IMR-90 (cell line): ENCODE data around the gene PCDHB10. TPM values are rescaled to one million over a fixed set of nuclear protein-coding genes. Genes with fewer than 3 reads are reported as not detected.
A peak's percentile ranks its signal among the peaks of the same experiment; 100 is the strongest.

Source experiments
- ATAC-seq: fragments of 200-7000 bp; cut with Tn5 transposase; 2 replicates; pipeline ENCODE4 v1.9.1; 2020; ENCODE audit warnings: low read depth, mild to moderate bottlenecking, moderate library complexity
- BruUV-seq: library from RNA; stranded (reverse); fragments of 400-500 nt; replicated peaks from 2 replicates; lab custom pipeline; 2021; lab: Mats Ljungman, UMichigan
- CTCF ChIA-PET: fragments of 300-600 bp; formaldehyde crosslinking; extraction: SDS; loops from one replicate; lab custom pipeline; 2021; ENCODE audit warnings: antibody characterized with exemption; lab: Yijun Ruan, JAX
- POLR2A ChIA-PET: fragments of 300-600 bp; sonication (Branson Sonifier 250); formaldehyde crosslinking; loops from one replicate; lab custom pipeline; 2022; ENCODE audit warnings: antibody characterized with exemption; ENCODE audit not compliant: unreplicated experiment; lab: Charles Lee
- DNase-seq: peaks from one replicate; pipeline ENCODE4 v3.0.0; 2013
- H2AFZ ChIP-seq: replicated peaks from 2 replicates; pipeline ENCODE3; 2013; ENCODE audit warnings: low read length, mild to moderate bottlenecking; ENCODE audit not compliant: poor library complexity
- H2AK5ac ChIP-seq: 2 replicates; pipeline ENCODE4 v1.6.1; 2013; ENCODE audit warnings: low read depth, low read length, inconsistent platforms
- H2AK9ac ChIP-seq: replicated peaks from 2 replicates; pipeline ENCODE3; 2013; ENCODE audit warnings: mild to moderate bottlenecking, low read depth, low read length, moderate library complexity; ENCODE audit not compliant: poor library complexity
- H2BK120ac ChIP-seq: 2 replicates; pipeline ENCODE4 v1.6.1; 2013; ENCODE audit warnings: low read depth, low read length, inconsistent platforms
- H2BK15ac ChIP-seq: 3 replicates; pipeline ENCODE4 v1.6.1; 2013; ENCODE audit warnings: low read depth, low read length, inconsistent platforms
- H2BK20ac ChIP-seq: 2 replicates; pipeline ENCODE4 v1.6.1; 2013; ENCODE audit warnings: low read depth, mild to moderate bottlenecking, inconsistent platforms, low read length, moderate library complexity
- H2BK5ac ChIP-seq: 2 replicates; pipeline ENCODE4 v1.6.1; 2013; ENCODE audit warnings: mild to moderate bottlenecking, low read depth, low read length, inconsistent platforms; ENCODE audit not compliant: poor library complexity, severe bottlenecking
- H3K14ac ChIP-seq: replicated peaks from 2 replicates; pipeline ENCODE4 v1.6.1; 2013; ENCODE audit warnings: low read depth, low read length, inconsistent platforms
- H3K18ac ChIP-seq: 2 replicates; pipeline ENCODE4 v1.6.1; 2013; ENCODE audit warnings: low read depth, low read length, control low read depth
- H3K23ac ChIP-seq: 2 replicates; pipeline ENCODE4 v1.6.1; 2013; ENCODE audit warnings: low read depth, low read length, inconsistent platforms
- H3K27ac ChIP-seq: 2 replicates; pipeline ENCODE4 v1.5.1; 2013; ENCODE audit warnings: mild to moderate bottlenecking, control low read depth, low read length; ENCODE audit not compliant: insufficient read depth
- H3K27me3 ChIP-seq: 2 replicates; pipeline ENCODE4 v1.6.1; 2013; ENCODE audit warnings: low read length; ENCODE audit not compliant: control insufficient read depth, insufficient read depth
- H3K36me3 ChIP-seq: 2 replicates; pipeline ENCODE4 v1.6.1; 2013; ENCODE audit warnings: low read length, mixed read lengths; ENCODE audit not compliant: control insufficient read depth, insufficient read depth
- H3K4ac ChIP-seq: 2 replicates; pipeline ENCODE4 v1.6.1; 2013; ENCODE audit warnings: low read depth, low read length, inconsistent platforms
- H3K4me1 ChIP-seq: 2 replicates; pipeline ENCODE4 v1.6.1; 2013; ENCODE audit warnings: low read length, mixed read lengths; ENCODE audit not compliant: control insufficient read depth, insufficient read depth
- H3K4me2 ChIP-seq: 2 replicates; pipeline ENCODE4 v1.6.1; 2013; ENCODE audit warnings: low read depth, mild to moderate bottlenecking, control low read depth, low read length, moderate library complexity
- H3K4me3 ChIP-seq: 2 replicates; pipeline ENCODE4 v1.5.1; 2013; ENCODE audit warnings: low read depth, mild to moderate bottlenecking, control low read depth, low read length, moderate library complexity; ENCODE audit not compliant: insufficient read depth
- H3K56ac ChIP-seq: 2 replicates; pipeline ENCODE4 v1.6.1; 2013; ENCODE audit warnings: low read length, inconsistent platforms; ENCODE audit not compliant: insufficient read depth; ENCODE audit errors: extremely low read depth
- H3K79me1 ChIP-seq, 2 experiments: 2 replicates each; pipeline ENCODE4 v1.6.1; 2013; ENCODE audit warnings: low read length in 2 of 2, inconsistent platforms in 1 of 2, low read depth in 1 of 2
- H3K9ac ChIP-seq: 2 replicates; pipeline ENCODE4 v1.6.1; 2013; ENCODE audit warnings: low read depth, low read length, control low read depth
- H3K9me1 ChIP-seq: 2 replicates; pipeline ENCODE4 v1.6.1; 2013; ENCODE audit warnings: low read length, inconsistent platforms; ENCODE audit not compliant: insufficient read depth
- H3K9me3 ChIP-seq: 2 replicates; pipeline ENCODE4 v1.6.1; 2013; ENCODE audit warnings: low read length; ENCODE audit not compliant: control insufficient read depth, insufficient read depth
- H4K20me1 ChIP-seq: 2 replicates; pipeline ENCODE4 v1.6.1; 2013; ENCODE audit warnings: low read length, inconsistent platforms; ENCODE audit not compliant: insufficient read depth
- H4K5ac ChIP-seq: 2 replicates; pipeline ENCODE4 v1.6.1; 2013; ENCODE audit warnings: mild to moderate bottlenecking, low read depth, low read length, control low read depth
- H4K8ac ChIP-seq, 2 experiments: 2 replicates each; pipeline ENCODE4 v1.6.1; 2013; ENCODE audit warnings: low read depth in 2 of 2, low read length in 2 of 2, control low read depth in 1 of 2, inconsistent platforms in 1 of 2
- H4K91ac ChIP-seq: 2 replicates; pipeline ENCODE4 v1.6.1; 2013; ENCODE audit warnings: low read depth, low read length, inconsistent platforms; ENCODE audit not compliant: insufficient read depth
- BHLHE40 ChIP-seq: fragments of 150-350 bp; IDR thresholded peaks from 2 replicates; pipeline ENCODE4 v1.6.1; 2016; ENCODE audit warnings: mild to moderate bottlenecking, low read depth, low read length
- CEBPB ChIP-seq: IDR thresholded peaks from 2 replicates; pipeline ENCODE4 v1.6.1; 2012; ENCODE audit warnings: low read depth, low read length, improper control_type of control experiment
- CHD1 ChIP-seq: IDR thresholded peaks from 2 replicates; pipeline ENCODE4 v1.6.1; 2012; ENCODE audit warnings: low read depth, low read length, improper control_type of control experiment
- CTCF ChIP-seq: conservative IDR thresholded peaks from 2 replicates; pipeline ENCODE4 v1.5.1; 2012; ENCODE audit warnings: mild to moderate bottlenecking, low read depth, low read length, improper control_type of control experiment
- ELK1 ChIP-seq: fragments of 150-350 bp; IDR thresholded peaks from 2 replicates; pipeline ENCODE4 v1.6.1; 2016; ENCODE audit warnings: low read depth, mild to moderate bottlenecking, low read length, moderate library complexity, borderline replicate concordance
- FOS ChIP-seq: fragments of 150-350 bp; IDR thresholded peaks from 2 replicates; pipeline ENCODE4 v1.6.1; 2016; ENCODE audit warnings: low read depth, low read length
- MAFK ChIP-seq: IDR thresholded peaks from 2 replicates; pipeline ENCODE4 v1.6.1; 2012; ENCODE audit warnings: low read depth, low read length, improper control_type of control experiment
- MAZ ChIP-seq: IDR thresholded peaks from 2 replicates; pipeline ENCODE4 v1.6.1; 2012; ENCODE audit warnings: low read depth, mild to moderate bottlenecking, low read length, improper control_type of control experiment, moderate library complexity, borderline replicate concordance
- MXI1 ChIP-seq: IDR thresholded peaks from 2 replicates; pipeline ENCODE4 v1.6.1; 2012; ENCODE audit warnings: low read depth, mild to moderate bottlenecking, low read length, moderate library complexity, borderline replicate concordance
- NFE2L2 ChIP-seq: fragments of 150-350 bp; IDR thresholded peaks from 2 replicates; pipeline ENCODE4 v1.6.1; 2016; ENCODE audit warnings: low read depth, mild to moderate bottlenecking, low read length
- POLR2A ChIP-seq: IDR thresholded peaks from 2 replicates; pipeline ENCODE4 v1.6.1; 2012; ENCODE audit warnings: mild to moderate bottlenecking, low read depth, low read length
- RAD21 ChIP-seq: IDR thresholded peaks from 2 replicates; pipeline ENCODE4 v1.6.1; 2012; ENCODE audit warnings: low read length, improper control_type of control experiment
- RCOR1 ChIP-seq: IDR thresholded peaks from 2 replicates; pipeline ENCODE4 v1.6.1; 2012; ENCODE audit warnings: mild to moderate bottlenecking, low read length, improper control_type of control experiment; ENCODE audit not compliant: insufficient replicate concordance
- RFX5 ChIP-seq: IDR thresholded peaks from 2 replicates; pipeline ENCODE4 v1.8.0; 2012; ENCODE audit warnings: low read depth, mild to moderate bottlenecking, low read length, moderate library complexity
- SMC3 ChIP-seq: fragments of 150-350 bp; IDR thresholded peaks from 2 replicates; pipeline ENCODE4 v1.6.1; 2016; ENCODE audit warnings: low read depth, mild to moderate bottlenecking, antibody characterized with exemption, low read length, moderate library complexity
- USF2 ChIP-seq: fragments of 150-350 bp; IDR thresholded peaks from 2 replicates; pipeline ENCODE4 v1.6.1; 2017; ENCODE audit warnings: mild to moderate bottlenecking, antibody characterized with exemption, low read length, low read depth
- WGBS, 2 experiments: methylation state at CpG; one replicate each; pipeline versions ENCODE4 v1.1.5 to v1.1.7; 2013; ENCODE audit warnings: missing lambda C conversion rate in 2 of 2; ENCODE audit not compliant: insufficient read length in 1 of 2; ENCODE audit errors: extremely low coverage in 2 of 2; 5-methylcytosine and 5-hydroxymethylcytosine counted together
- dilution Hi-C: fragments of 300-500 bp; cut with HindIII; formaldehyde crosslinking; loops from one replicate; pipeline ENCODE4 v1.14.3; 2018; ENCODE audit warnings: low sequenced_read_pairs; ENCODE audit not compliant: unreplicated experiment
- in situ Hi-C: fragments of 300-500 bp; cut with MboI; formaldehyde crosslinking; loops from 3 replicates; pipeline ENCODE4 v1.14.3; 2019; ENCODE audit warnings: low sequenced_read_pairs, inconsistent platforms, mixed read lengths
- intact Hi-C: fragments of 100-400 bp; cut with micrococcal nuclease; formaldehyde crosslinking; loops from 2 replicates; pipeline ENCODE4 v1.10.0; 2022
- polyA plus RNA-seq, 3 experiments: library from polyadenylated mRNA; depleted of rRNA; stranded (reverse); fragments of >200 nt; gene quantifications; 2 replicates each; pipeline ENCODE4 v1.2.3, GENCODE V29; 2012; ENCODE audit warnings: low replicate concordance in 1 of 3
- total RNA-seq: library from RNA; depleted of rRNA; stranded (reverse); fragments of >200 nt; gene quantifications from 2 replicates; pipeline ENCODE4 v1.2.3, GENCODE V29; 2012

Gene PCDHB10
- total and polyA plus RNA-seq, 2 of the 4 experiments (the other 2 are of a cell fraction) = 0.18 to 0.22 TPM

- in situ Hi-C loops (no loop called here), dilution Hi-C loops (no loop called here), intact Hi-C loops (no loop called here)
- Histone ChIP-seq H2AK5ac (no peak within 1 kb of the TSS), H2BK15ac (no peak within 1 kb of the TSS), H3K36me3 (no peaks in the 10 kb centered on the region), H3K4me3 (peak within 1 kb of the TSS; percentile 58), H3K4me1 (no peaks in the 10 kb centered on the region), H3K23ac (no peak within 1 kb of the TSS), H2BK20ac (no peak within 1 kb of the TSS), H3K27ac (no peak within 1 kb of the TSS), H4K8ac (no peak within 1 kb of the TSS), H2AK9ac (no peak within 1 kb of the TSS), H3K4me2 (peak within 1 kb of the TSS; percentile 61; the same call in 1 of the 2 replicates), H4K91ac (no peak within 1 kb of the TSS), H3K14ac (no peak within 1 kb of the TSS), H3K56ac (no peak within 1 kb of the TSS), H3K9ac (peak within 1 kb of the TSS; percentile 67), H2BK5ac (no peak within 1 kb of the TSS), H3K9me3 (peaks cover 23% of the 10 kb centered on the region; the same call in 1 of the 2 replicates), H3K9me1 (no peaks in the 10 kb centered on the region), H3K79me1 (no peaks in the 10 kb centered on the region), H3K4ac (no peak within 1 kb of the TSS), H3K18ac (0 out of 2 replicates have a peak within 1 kb of the TSS, but pooled peaks have one; percentile 36), H4K20me1 (no peaks in the 10 kb centered on the region), H3K27me3 (no peaks in the 10 kb centered on the region), H2BK120ac (no peak within 1 kb of the TSS), H4K5ac (0 out of 2 replicates have a peak within 1 kb of the TSS, but pooled peaks have one; percentile 53), H2AFZ (peak within 1 kb of the TSS; percentile 58)
- BruUV-seq = no TSS peak
- CTCF ChIA-PET = interaction anchor here (0.6 to 1.2 kb wide), 5 partner anchors 13 to 382 kb away, joined by 3 to 7 read pairs (median 4); no protein-coding TSS in a partner anchor
- 17% methylated on average over 4 of the region's 13 CpGs; no CpG with 5 or more reads in 1 of the 2 experiments for WGBS, 2 experiments
- TF ChIP-seq CHD1 (no peak), SMC3 (peak; percentile 13; the same call in 1 of the 2 replicates), ELK1 (no peak), POLR2A (no peak), USF2 (no peak), FOS (no peak), MAFK (no peak), CTCF (peak; percentile 43), MAZ (no peak), MXI1 (no peak), NFE2L2 (no peak), RFX5 (no peak), RAD21 (peak; percentile 26; the same call in 1 of the 2 replicates), CEBPB (no peak), RCOR1 (no peak), BHLHE40 (no peak)
- DNase-seq (peak; percentile 32), ATAC-seq (no peak)
- POLR2A ChIA-PET = no interaction called here
These were observed 9.9 kb upstream of the PCDHB10 start, which contains the start of gene PCDHB16 for GRCh38 chr5:141182248-141182647. PCDHB16 (plus strand) TSS chr5:141182387; CDS start chr5:141182560, 173 bp downstream.
